HG02870 (cell line): ENCODE measurements around the gene DMKN.

Source experiments
- ATAC-seq: cut with Tn5 transposase; IDR thresholded peaks from one replicate; pipeline ENCODE4 v1.9.1; 2021; ENCODE audit warnings: mild to moderate bottlenecking, moderate library complexity; ENCODE audit not compliant: unreplicated experiment

The DMKN gene

DNA sequence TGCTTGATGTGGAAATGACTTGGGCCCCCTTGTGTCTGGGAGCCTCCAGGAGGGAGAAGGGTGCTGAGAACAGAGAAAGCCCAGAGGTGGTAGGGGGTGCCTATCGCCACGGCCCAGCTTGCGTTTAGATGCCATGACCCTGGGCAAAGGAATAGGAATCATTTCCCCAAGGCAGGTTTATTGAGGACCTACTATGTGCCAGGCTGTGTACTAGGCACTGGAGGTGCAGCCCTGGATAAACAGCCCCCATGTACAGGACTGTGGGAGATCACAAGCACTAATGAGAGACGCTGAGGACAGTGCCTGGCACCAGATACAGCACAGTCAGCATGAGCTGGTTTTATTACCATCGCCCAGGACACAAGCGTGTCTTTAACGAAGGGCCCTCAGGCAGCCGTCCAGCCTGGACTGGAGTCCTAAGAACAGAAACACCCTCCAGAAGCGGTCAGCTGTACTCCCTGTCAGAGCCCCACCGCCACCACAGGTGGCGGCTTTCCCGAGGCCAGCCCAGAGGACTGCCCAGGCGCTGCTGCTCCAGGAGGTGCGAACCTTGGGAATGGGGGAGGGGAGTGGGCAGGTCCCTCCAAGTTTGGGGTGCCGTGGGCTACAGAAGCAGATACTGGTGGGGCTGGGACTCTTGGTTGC is 36.6 kb upstream of the DMKN start:
- ATAC-seq = no peak

DNA sequence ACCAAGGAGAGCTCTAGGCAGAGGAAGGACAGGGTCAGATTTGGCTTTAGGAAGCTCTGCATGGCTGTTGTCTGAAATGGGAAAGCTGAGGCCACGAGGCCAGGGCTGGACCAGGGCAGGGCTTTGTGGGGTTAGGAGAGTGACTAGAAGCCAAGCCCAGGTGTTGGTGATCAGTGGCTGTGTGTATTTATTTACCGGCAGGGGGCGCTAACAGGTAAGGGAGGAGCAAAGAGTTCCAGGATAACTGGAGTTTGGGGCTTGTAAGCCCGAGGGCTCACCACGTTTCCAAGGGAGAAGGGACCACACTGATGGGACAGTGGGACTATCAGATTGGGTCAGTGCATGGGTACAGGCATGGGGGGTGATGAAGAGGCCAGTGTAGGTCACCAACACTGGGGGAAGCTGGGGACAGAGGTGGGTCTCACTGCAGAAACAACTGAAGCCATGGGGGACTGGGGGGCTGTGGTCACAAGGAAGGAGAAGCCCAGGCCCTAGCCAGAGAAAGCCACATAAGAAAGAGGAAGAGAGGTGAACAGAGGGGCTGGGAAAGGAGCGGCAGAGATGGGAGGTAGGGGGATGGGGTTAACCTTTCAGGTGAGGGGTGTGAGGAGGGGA is 35.8 kb upstream of the DMKN start:
- no peak for ATAC-seq

DNA sequence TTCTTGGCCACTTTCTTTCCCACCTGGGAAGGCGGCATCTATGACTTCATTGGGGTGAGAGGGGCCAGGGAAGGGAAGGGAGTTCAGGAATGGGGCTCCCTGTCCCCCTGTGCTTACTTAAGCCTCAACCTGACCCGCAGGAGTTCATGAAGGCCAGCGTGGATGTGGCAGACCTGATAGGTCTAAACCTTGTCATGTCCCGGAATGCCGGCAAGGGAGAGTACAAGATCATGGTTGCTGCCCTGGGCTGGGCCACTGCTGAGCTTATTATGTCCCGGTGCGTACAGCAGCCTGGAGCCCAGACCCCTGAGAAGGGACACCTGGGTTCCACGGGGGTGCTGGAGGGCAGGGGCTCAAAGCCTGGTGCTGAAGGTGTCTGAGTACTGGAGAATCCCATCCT is 33.1 kb upstream of the DMKN start:
- no peak for ATAC-seq

DNA sequence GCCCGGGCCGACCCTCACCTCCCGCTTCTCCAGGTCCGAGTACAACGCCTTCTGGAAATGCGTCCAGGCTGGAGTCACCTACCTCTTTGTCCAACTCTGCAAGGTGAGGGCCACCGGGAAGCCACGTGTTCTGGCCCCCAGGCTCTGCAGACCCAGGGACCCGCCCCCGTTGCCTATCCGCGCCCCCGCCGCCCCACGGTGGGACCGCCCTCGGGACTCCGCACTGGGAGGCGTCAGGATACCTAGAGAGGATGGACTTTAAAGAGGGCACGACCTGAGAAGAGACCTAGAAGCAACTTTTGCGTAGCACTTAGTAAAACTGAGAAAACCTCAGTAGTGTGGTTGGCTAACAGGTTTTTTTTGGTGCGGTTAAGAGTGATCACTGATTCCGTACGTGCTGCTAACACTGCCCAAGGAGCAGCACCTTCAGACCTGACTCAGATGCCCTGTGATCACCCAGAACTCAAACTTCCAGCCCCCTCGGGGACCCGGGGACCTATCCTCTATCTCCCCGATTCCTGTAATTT is 32.5 kb upstream of the DMKN start:
- peak; percentile 38 for ATAC-seq

DNA sequence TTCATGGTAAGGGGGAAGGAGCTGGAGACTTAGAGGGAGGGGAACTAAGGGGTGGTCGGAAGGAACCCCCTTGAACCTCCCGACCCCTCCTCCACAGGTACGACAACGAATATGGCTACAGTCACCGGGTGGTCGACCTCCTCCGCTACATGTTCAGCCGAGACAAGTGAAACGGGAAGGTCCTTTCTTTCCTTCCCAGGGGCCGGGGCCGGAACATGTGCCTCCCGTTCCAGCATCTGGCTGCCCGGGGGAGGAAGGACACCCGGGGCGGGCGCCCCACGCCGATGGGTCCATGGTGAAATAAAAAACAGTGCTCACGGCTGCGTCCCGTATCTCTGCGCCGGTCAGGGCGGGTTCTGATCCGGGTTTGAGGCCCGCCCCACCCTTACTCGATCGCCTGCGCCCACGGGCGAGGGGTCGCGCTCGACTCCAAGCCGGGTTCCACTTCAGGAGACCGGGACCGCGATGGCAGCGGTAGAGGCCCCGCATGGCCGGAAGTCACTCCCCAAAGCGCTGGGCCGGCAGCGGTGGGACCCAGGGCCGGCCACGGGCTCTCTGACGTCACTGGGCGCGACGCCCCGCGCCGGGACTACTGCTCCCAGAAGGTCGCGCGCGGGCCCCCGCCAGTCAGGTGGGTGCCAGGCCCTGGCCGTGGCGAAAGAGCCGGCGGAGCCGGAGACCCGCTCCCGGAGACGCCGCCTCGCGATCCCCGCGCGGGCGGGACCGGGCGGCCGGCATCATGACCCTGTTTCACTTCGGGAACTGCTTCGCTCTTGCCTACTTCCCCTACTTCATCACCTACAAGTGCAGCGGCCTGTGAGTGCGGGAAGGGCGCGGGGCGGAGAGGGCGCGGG is 31.8 kb upstream of the DMKN start, which contains the start of gene TMEM147:
Gene TMEM147, plus strand, starts transcription at position 626 of the 854 bp plus-strand sequence. Its CDS starts 114 bp downstream, at position 740.
- peak; percentile 76 for ATAC-seq

DNA sequence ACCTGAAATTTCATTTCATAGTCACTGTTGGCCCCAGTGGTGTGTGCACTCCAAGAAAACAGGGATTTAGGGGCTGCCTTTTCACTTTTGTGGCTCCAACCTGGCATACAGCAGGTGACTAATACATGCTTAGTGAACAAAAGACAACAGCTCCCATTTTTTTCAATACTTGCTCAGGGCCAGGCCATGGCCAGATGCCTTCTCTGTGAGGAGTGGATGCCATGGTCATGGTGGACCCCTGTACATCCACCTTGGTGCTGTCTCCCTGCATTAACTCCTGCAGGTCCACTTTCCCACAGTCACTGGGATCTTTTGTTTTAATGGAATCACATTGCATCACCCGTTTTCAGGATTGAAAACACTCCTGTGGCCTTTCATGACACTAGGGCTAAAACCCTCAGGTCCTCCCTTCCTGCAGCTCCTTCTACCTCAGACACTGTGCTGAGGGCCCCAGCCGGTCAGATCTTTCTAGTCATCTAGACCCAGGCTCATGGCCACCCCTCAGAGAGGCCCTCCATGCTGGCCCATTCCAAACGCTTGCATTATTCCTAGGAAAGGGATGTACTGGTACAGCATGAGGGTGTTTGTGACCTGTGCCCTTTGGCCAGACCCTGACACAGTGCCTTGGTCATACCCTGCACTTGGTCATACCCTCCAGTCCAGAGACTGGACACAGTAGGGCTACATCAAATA is 30.8 kb upstream of the DMKN start:
- no peak for ATAC-seq

DNA sequence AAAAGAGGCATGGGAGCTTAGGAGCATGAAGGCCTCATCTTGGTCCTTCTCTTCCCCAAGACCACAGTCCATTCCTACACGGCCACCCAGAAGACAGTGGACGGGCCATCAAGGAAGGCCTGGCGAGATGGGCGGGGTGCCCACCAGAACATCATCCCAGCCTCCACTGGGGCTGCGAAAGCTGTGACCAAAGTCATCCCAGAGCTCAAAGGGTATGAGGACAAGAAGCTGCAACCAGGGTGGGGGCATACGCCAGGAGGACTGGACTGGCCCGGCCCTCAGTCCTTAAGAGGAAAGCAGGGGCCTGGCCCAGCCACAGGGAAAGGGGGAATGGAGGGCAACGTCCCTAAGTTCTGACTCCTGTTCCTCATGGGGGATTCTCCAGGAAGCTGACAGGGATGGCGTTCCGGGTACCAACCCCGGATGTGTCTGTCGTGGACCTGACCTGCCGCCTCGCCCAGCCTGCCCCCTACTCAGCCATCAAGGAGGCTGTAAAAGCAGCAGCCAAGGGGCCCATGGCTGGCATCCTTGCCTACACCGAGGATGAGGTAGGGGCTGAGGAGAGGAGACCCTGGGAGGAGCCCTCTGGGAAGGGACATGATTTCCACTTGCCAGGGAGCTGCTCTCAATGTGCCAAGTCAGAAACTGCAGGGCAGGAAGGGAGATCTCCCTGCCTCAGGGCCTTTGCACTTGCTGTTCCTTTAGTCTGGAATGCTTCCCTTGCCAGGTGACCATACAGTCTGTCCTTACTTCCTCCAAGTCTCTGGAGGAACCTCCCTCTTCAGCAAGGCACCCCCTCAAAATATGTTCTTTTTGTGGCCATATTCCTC is 30.0 kb upstream of the DMKN start:
- ATAC-seq = no peak

DNA sequence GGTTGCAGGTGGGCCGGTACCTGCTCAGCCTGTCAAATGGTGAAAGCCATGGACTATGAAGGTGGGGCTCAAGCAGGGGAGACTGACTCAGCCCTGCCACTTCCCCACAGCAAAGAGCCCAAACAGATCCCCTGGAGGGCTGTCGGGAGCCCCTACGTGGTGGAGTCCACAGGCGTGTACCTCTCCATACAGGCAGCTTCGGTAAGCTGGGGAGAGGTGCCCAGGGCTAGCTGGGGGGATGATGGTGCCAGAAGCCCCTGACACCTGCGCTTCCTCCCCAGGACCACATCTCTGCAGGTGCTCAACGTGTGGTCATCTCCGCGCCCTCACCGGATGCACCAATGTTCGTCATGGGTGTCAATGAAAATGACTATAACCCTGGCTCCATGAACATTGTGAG is 28.8 kb upstream of the DMKN start:
- ATAC-seq = no peak

DNA sequence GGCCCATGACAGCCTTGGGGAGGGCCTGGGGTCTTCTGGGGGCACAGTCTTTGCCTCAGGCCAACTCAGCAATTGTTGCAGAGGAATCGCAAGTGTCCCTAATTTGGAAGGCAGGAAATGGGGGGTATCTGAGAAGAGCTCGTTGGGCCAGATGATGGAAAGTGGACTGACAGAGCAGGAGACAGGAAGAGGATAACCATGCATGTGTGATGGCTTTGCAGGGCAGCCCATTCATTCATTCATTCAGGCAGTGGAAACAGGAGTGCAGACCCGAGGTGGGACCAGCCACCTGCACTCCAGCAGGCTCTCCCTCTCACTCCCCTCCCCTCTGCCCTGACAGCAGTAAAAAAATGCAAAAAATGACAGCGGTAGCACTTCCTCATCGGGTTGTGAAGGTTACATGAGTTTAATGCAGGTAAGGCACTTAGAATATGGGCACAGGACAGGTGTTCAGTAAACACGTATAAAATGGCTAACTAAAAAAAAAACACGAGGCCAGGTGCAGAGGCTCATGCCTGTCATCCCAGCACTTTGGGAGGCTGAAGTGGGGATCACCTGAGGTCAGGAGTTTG is 27.0 kb upstream of the DMKN start:
- ATAC-seq = no peak

DNA sequence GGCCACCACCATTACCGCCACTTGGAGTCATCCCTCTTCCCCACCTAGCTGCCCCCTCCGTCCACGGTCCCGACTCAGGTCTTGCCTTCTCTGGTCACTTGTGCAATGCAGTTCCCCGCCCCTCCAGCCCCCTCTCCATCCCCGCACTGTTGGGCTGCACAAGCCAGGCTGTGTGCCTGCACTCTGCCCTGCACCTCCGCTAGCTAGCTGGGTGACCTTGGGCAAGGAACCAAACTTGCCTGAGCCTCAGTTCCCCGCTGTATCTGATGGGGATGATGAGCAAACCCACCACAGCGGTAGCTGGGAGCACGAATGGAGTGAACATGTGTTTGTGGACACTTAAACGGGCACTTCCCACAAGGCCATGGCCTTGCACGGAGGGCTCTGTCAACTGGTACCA is 26.4 kb upstream of the DMKN start:
- ATAC-seq = no peak

DNA sequence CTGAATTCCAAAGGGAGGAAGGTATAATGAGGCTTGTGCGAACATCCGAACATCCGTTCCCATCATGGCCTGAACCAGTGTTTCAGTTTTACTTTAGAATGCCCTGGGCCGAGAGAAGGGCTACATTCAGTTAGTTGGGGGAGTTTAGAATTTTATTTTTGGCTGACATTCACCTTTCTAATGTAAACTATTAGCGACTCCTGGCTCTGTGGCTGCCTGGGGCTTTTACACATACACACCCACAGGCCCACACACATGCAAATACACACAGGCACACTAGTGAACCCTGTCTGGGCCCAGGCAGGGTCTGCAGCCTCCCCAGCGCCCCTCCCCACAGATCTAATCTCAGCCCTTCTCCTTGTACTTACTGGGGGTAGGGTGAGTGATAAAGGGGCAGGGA is 25.9 kb upstream of the DMKN start:
- ATAC-seq = no peak

DNA sequence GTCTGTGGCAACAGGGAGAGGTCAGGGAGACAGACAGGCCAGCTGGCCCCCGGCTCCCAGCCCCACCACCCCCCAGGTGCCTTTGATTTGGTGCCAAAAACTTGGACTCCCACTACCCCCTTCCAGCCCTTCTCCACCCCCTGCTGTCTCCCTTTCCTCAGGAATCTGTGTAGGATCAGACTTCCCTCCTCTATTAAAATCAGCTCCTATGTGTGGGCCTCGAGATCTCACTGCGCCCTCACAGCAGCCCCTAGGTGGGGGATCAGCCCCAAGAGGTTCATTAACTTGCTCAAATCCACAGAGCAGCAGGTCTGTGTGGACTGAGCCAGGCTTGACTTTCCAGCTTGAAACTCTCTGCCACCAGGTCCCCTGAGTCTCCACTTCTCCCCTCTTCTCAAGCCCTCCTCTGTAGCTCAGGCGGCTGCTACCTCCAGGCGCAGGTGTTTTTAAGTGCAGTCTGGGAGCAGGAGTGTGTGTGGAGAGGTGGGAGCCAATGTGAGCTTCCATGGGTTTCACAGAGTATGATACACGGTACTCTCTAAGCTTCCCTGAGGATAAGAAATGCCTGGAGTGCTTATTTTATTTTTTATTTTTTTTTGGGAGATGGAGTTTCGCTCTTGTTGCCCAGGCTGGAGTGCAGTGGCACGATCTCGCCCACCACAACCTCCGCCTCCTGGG is 21.5 kb upstream of the DMKN start:
- ATAC-seq = no peak

DNA sequence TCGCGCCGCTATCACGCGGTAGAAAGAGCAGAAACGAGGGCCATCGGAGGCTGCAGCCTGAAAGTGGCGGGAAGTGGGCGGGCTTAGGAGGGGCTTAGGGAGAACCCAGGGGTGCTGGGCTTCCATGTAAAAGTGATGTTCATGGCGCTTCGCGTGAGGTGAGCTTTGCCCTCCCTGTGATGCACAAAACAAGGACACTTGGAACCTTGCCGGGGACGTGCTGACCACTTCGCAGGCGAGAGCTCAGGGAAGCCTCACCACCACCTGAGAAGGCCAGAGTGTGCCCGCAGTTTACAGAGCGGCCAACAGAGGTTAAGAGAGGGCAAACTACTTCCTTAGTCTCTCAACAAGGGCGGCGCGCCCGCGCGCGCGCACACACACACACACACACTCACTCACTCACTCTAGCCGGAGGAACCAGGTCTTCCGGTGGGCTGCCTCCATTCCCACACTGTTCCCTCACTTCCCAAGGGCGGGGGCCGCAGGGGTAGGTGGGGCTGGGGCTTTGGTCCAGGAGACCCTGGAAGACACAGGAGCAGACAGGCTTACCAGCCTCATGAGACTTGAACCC is 20.5 kb upstream of the DMKN start:
- no peak for ATAC-seq

DNA sequence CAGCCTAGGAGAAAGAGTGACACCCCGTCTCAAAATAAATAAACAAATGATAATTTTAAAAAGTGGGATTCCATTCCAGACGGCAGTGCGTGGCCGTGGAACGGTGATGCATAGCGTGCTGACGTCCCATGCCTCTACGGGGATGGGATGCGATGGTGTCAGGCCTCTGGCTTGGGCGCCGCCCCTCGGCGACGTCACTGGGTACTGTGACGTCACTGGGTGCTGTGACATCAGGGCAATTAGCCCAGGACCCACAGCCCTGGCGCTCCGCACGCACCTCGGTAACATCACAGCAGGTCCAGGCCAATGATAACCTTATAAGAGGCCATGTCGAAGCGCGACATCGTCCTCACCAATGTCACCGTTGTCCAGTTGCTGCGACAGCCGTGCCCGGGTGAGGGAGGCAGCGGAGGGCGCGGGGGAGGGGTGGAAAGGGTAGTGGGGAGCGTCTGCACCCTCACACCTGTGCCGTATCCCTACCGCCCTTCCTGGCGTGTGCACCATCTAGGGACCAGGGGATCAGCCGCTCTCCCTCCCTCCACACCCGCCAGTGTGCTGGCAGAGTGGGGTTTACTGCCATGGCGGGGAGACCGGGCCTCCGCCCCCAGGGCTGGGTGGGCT is 19.9 kb upstream of the DMKN start, which contains the start of gene GAPDHS:
Gene GAPDHS, plus strand, starts transcription at position 256 of the 621 bp plus-strand sequence. Its CDS starts 72 bp downstream, at position 328.
- ATAC-seq = no peak

DNA sequence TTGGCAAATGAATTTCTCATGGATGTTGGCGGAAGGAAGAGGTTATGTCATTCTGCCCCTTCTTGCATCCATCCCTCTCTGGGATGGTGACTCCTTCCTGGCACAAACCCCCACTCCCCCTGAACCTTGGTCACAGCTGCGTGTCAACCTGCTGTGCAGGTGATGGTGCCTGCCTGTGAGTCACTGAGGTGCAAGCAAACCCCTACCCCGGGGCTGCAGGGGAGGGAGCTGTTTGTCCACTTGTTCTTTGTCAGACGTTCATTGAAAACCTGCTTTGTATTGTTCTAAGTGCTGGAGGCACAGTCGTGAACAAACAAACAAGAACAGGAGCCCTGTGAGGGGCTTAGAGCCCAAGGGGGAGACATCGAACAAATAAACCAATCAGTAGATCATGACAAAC is 17.8 kb upstream of the DMKN start:
- ATAC-seq = no peak

DNA sequence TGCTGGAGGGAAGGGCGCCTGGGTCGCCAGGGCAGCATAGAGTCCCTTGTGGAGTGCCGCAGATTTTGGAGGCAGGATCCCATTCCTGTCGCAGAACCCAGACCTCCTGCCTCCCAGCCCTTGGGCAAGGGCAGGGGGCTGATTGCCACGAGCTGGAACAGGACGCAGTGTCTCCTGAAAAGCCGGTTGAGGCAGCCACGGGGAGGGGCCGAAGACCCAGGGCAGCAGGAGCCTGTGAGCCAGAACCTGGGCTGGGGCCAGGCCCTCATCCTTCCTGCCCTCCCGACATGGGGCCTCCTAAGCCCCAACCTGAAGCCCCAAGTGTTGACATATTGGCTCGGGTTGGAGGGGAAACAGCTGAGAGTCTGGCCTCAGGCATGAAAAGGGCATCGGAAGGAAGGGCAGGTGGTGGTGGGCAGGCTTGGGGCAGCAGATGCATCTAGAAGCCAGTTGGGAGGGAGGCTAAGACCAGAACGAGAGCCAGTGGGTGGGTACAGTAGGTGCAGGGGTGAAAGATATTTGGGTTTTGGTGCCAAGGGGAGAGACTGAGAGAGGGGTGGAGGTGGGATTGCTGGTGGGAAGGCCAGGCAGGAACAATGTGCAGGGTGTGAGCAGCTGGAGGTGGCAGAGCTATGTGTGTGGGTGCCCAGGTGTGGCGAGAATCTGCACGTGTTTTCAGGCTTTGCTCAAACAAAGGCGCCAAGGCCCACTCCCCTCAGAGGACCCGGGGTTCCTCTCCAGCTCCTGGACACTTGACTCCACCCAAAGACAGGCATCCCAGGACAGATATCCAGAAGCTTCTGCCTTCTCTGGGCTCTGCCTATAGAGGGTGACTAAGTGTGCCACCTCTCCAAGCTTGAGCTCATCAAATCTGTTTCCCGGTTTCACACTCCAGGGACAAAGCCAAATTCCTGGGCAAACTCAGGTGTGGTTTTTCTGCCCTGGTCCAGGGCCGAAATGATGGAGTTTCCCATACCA is 16.1 kb upstream of the DMKN start:
- ATAC-seq = no peak
